GM23338 (cell line): ENCODE data around the gene DDX27. TPM values are rescaled to one million over a fixed set of nuclear protein-coding genes. Genes with fewer than 3 reads are reported as not detected.

Experiments
- ATAC-seq: fragments of 200-7000 bp; cut with Tn5 transposase; 3 replicates; pipeline ENCODE4 v1.9.1; 2020
- DNase-seq: peaks from one replicate; pipeline ENCODE4 v3.0.0-alpha.2; 2015; ENCODE audit warnings: low spot score
- H2AFZ ChIP-seq: fragments of 200-600 bp; sonication (generic); 2 replicates; pipeline ENCODE4 v1.8.0; 2016; ENCODE audit warnings: antibody characterized with exemption, mild to moderate bottlenecking, moderate library complexity
- H3F3A ChIP-seq: fragments of 200-600 bp; sonication (generic); replicated peaks from 2 replicates; pipeline ENCODE4 v1.8.0; 2017; ENCODE audit warnings: antibody characterized with exemption, mixed run types, low read depth
- H3K27ac ChIP-seq: fragments of 200-600 bp; sonication (generic); 2 replicates; pipeline ENCODE4 v1.6.1; 2016; ENCODE audit warnings: low read depth
- H3K27me3 ChIP-seq: fragments of 200-600 bp; sonication (generic); 2 replicates; pipeline ENCODE4 v1.8.0; 2016; ENCODE audit warnings: mild to moderate bottlenecking, mixed run types, moderate library complexity; ENCODE audit not compliant: insufficient read depth
- H3K36me3 ChIP-seq: fragments of 200-600 bp; sonication (generic); 2 replicates; pipeline ENCODE4 v1.8.0; 2016; ENCODE audit warnings: mild to moderate bottlenecking; ENCODE audit not compliant: insufficient read depth
- H3K4me1 ChIP-seq: fragments of 200-600 bp; sonication (generic); 2 replicates; pipeline ENCODE4 v1.8.0; 2016; ENCODE audit warnings: mild to moderate bottlenecking, moderate library complexity; ENCODE audit not compliant: insufficient read depth
- H3K4me2 ChIP-seq: fragments of 200-600 bp; sonication (generic); 2 replicates; pipeline ENCODE4 v1.7.1; 2017; ENCODE audit warnings: mixed run types
- H3K4me3 ChIP-seq: fragments of 200-600 bp; sonication (generic); 2 replicates; pipeline ENCODE4 v1.6.1; 2016; ENCODE audit warnings: mixed run types
- H3K79me2 ChIP-seq: fragments of 200-600 bp; sonication (generic); replicated peaks from 2 replicates; pipeline ENCODE4 v1.8.0; 2017; ENCODE audit warnings: mild to moderate bottlenecking; ENCODE audit not compliant: insufficient read depth
- H3K9me2 ChIP-seq: fragments of 200-600 bp; sonication (generic); 2 replicates; pipeline ENCODE4 v1.8.0; 2017; ENCODE audit not compliant: insufficient read depth
- H4K20me1 ChIP-seq: fragments of 200-600 bp; sonication (generic); replicated peaks from 2 replicates; pipeline ENCODE4 v1.8.0; 2017; ENCODE audit warnings: mild to moderate bottlenecking; ENCODE audit not compliant: insufficient read depth
- H3K27ac Mint-ChIP-seq: 2 replicates; pipeline ENCODE4 v1.8.0; 2020; ENCODE audit warnings: inconsistent platforms, mild to moderate bottlenecking, moderate library complexity, mixed read lengths
- H3K27me3 Mint-ChIP-seq: 3 replicates; pipeline ENCODE4 v1.8.0; 2022; ENCODE audit warnings: low read depth, mild to moderate bottlenecking, moderate library complexity, mixed read lengths, inconsistent platforms; ENCODE audit not compliant: insufficient read depth, poor library complexity
- H3K36me3 Mint-ChIP-seq: 3 replicates; pipeline ENCODE4 v1.8.0; 2021; ENCODE audit warnings: low read depth, mild to moderate bottlenecking, inconsistent platforms, moderate library complexity, mixed read lengths
- H3K4me1 Mint-ChIP-seq: 3 replicates; pipeline ENCODE4 v1.8.0; 2020; ENCODE audit warnings: mild to moderate bottlenecking, inconsistent platforms, mixed read lengths
- H3K4me3 Mint-ChIP-seq: 3 replicates; pipeline ENCODE4 v1.8.0; 2021; ENCODE audit warnings: moderate library complexity, mild to moderate bottlenecking, inconsistent platforms, mixed read lengths
- H3K9me3 Mint-ChIP-seq: 3 replicates; pipeline ENCODE4 v1.8.0; 2020; ENCODE audit warnings: moderate library complexity, mild to moderate bottlenecking, inconsistent platforms, mixed read lengths
- CREB1 ChIP-seq: fragments of 250-450 bp; sonication (Bioruptor Pico); IDR thresholded peaks from 2 replicates; pipeline ENCODE4 v1.5.0; 2020; ENCODE audit warnings: low read depth, mild to moderate bottlenecking, moderate library complexity
- EZH2phosphoT487 ChIP-seq: fragments of 200-600 bp; sonication (generic); IDR thresholded peaks from one replicate; pipeline ENCODE4 v1.8.1; 2018; ENCODE audit warnings: antibody characterized with exemption; ENCODE audit not compliant: unreplicated experiment
- NANOG ChIP-seq: IDR thresholded peaks from 2 replicates; pipeline ENCODE4 v1.6.1; 2016; ENCODE audit warnings: antibody characterized with exemption, borderline replicate concordance
- STAT1 ChIP-seq: IDR thresholded peaks from one replicate; pipeline ENCODE4 v1.6.1; 2016; ENCODE audit warnings: antibody characterized with exemption; ENCODE audit not compliant: unreplicated experiment
- ZNF114 ChIP-seq: fragments of 250-450 bp; sonication (Bioruptor Pico); IDR thresholded peaks from 2 replicates; pipeline ENCODE4 v1.5.0; 2020; ENCODE audit warnings: mild to moderate bottlenecking, moderate library complexity
- polyA plus RNA-seq: library from polyadenylated mRNA; unstranded; fragments of >200 nt; fragmentation: Nextera tagmentation; extraction: Ambion mirVana; gene quantifications from 2 replicates; pipeline ENCODE4 v1.2.1, GENCODE V29; 2016
- total RNA-seq: library from RNA; depleted of rRNA; stranded (reverse); fragments of >200 nt; shearing (Covaris generic); gene quantifications from 2 replicates; pipeline ENCODE4 v1.2.3, GENCODE V29; 2014
- TF ChIP-seq, protein P1 (sequence below): fragments of 250-450 bp; sonication (Bioruptor Pico); IDR thresholded peaks from 2 replicates; pipeline ENCODE4 v1.5.0; 2020; ENCODE audit warnings: mild to moderate bottlenecking, moderate library complexity
- TF ChIP-seq, protein P2 (sequence below): IDR thresholded peaks from one replicate; pipeline ENCODE4 v1.6.1; 2018; ENCODE audit warnings: antibody characterized with exemption; ENCODE audit not compliant: unreplicated experiment

DDX27 gene
- total and polyA plus RNA-seq, 2 experiments from 2014 or later, result 53.3 to 81.3 TPM

DNA sequence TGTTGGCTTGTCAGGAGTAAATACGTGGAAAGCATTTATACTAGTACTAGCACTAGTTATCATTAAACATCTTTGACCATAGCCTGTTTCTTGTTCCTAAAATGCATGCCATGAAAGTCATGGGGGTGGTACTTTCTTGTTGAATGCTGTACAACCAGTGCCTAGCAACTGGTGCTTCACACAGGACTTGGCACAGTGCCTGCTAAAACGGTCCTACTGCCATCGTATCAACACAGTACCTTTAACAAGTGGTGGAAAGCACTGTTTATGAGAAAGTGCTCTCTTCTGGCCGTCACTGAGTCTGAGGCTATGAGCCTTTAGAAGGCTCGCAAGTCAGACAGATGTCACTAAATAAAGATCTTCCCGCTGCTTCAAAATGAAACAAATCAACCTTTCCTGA is 37.0 kb downstream of the DDX27 start:
- Histone ChIP-seq H3K4me2 (no peak overlapping the region), H3K4me1 (no peaks in the 10 kb centered on the region), H2AFZ (no peak overlapping the region), H4K20me1 (peaks cover 5% of the 10 kb centered on the region; the same call in 1 of the 2 replicates), H3F3A (no peaks in the 10 kb centered on the region; the same call in 1 of the 2 replicates), H3K4me3 (no peak overlapping the region), H3K36me3 (peaks cover 73% of the 10 kb centered on the region), H3K27ac (no peak overlapping the region), H3K9me2 (no peaks in the 10 kb centered on the region), H3K79me2 (no peaks in the 10 kb centered on the region), H3K27me3 (no peaks in the 10 kb centered on the region)
- Mint-ChIP-seq H3K27me3 (peaks cover 5% of the 10 kb centered on the region), H3K27ac (no peak overlapping the region), H3K9me3 (no peaks in the 10 kb centered on the region), H3K4me1 (no peaks in the 10 kb centered on the region), H3K36me3 (peaks cover 83% of the 10 kb centered on the region), H3K4me3 (no peak overlapping the region)
- no peak for DNase-seq
- TF ChIP-seq EZH2phosphoT487 (no peak), ZNF114 (no peak), STAT1 (no peak), CREB1 (CRISPR knock-in tag) (no peak), NANOG (no peak)
- TF ChIP-seq, protein P1, sequence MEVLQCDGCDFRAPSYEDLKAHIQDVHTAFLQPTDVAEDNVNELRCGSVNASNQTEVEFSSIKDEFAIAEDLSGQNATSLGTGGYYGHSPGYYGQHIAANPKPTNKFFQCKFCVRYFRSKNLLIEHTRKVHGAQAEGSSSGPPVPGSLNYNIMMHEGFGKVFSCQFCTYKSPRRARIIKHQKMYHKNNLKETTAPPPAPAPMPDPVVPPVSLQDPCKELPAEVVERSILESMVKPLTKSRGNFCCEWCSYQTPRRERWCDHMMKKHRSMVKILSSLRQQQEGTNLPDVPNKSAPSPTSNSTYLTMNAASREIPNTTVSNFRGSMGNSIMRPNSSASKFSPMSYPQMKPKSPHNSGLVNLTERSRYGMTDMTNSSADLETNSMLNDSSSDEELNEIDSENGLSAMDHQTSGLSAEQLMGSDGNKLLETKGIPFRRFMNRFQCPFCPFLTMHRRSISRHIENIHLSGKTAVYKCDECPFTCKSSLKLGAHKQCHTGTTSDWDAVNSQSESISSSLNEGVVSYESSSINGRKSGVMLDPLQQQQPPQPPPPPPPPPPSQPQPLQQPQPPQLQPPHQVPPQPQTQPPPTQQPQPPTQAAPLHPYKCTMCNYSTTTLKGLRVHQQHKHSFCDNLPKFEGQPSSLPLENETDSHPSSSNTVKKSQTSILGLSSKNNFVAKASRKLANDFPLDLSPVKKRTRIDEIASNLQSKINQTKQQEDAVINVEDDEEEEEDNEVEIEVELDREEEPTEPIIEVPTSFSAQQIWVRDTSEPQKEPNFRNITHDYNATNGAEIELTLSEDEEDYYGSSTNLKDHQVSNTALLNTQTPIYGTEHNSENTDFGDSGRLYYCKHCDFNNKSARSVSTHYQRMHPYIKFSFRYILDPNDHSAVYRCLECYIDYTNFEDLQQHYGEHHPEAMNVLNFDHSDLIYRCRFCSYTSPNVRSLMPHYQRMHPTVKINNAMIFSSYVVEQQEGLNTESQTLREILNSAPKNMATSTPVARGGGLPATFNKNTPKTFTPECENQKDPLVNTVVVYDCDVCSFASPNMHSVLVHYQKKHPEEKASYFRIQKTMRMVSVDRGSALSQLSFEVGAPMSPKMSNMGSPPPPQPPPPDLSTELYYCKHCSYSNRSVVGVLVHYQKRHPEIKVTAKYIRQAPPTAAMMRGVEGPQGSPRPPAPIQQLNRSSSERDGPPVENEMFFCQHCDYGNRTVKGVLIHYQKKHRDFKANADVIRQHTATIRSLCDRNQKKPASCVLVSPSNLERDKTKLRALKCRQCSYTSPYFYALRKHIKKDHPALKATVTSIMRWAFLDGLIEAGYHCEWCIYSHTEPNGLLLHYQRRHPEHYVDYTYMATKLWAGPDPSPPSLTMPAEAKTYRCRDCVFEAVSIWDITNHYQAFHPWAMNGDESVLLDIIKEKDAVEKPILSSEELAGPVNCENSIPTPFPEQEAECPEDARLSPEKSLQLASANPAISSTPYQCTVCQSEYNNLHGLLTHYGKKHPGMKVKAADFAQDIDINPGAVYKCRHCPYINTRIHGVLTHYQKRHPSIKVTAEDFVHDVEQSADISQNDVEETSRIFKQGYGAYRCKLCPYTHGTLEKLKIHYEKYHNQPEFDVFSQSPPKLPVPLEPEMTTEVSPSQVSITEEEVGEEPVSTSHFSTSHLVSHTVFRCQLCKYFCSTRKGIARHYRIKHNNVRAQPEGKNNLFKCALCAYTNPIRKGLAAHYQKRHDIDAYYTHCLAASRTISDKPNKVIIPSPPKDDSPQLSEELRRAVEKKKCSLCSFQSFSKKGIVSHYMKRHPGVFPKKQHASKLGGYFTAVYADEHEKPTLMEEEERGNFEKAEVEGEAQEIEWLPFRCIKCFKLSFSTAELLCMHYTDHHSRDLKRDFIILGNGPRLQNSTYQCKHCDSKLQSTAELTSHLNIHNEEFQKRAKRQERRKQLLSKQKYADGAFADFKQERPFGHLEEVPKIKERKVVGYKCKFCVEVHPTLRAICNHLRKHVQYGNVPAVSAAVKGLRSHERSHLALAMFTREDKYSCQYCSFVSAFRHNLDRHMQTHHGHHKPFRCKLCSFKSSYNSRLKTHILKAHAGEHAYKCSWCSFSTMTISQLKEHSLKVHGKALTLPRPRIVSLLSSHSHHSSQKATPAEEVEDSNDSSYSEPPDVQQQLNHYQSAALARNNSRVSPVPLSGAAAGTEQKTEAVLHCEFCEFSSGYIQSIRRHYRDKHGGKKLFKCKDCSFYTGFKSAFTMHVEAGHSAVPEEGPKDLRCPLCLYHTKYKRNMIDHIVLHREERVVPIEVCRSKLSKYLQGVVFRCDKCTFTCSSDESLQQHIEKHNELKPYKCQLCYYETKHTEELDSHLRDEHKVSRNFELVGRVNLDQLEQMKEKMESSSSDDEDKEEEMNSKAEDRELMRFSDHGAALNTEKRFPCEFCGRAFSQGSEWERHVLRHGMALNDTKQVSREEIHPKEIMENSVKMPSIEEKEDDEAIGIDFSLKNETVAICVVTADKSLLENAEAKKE (CRISPR knock-in tag), result no peak
- TF ChIP-seq, protein P2, sequence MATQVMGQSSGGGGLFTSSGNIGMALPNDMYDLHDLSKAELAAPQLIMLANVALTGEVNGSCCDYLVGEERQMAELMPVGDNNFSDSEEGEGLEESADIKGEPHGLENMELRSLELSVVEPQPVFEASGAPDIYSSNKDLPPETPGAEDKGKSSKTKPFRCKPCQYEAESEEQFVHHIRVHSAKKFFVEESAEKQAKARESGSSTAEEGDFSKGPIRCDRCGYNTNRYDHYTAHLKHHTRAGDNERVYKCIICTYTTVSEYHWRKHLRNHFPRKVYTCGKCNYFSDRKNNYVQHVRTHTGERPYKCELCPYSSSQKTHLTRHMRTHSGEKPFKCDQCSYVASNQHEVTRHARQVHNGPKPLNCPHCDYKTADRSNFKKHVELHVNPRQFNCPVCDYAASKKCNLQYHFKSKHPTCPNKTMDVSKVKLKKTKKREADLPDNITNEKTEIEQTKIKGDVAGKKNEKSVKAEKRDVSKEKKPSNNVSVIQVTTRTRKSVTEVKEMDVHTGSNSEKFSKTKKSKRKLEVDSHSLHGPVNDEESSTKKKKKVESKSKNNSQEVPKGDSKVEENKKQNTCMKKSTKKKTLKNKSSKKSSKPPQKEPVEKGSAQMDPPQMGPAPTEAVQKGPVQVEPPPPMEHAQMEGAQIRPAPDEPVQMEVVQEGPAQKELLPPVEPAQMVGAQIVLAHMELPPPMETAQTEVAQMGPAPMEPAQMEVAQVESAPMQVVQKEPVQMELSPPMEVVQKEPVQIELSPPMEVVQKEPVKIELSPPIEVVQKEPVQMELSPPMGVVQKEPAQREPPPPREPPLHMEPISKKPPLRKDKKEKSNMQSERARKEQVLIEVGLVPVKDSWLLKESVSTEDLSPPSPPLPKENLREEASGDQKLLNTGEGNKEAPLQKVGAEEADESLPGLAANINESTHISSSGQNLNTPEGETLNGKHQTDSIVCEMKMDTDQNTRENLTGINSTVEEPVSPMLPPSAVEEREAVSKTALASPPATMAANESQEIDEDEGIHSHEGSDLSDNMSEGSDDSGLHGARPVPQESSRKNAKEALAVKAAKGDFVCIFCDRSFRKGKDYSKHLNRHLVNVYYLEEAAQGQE, result no peak
- ATAC-seq, result no peak
